ENCODE data around the gene SLC25A23.

The SLC25A23 gene

GRCh38 chr19:6480848-6481415 lies 21.3 kb upstream of the SLC25A23 start:
- no peak for DNase-seq

GRCh38 chr19:6479836-6480398 lies 20.3 kb upstream of the SLC25A23 start:
- no peak for DNase-seq

- no peak for DNase-seq
These were observed 19.2 kb upstream of the SLC25A23 start for GRCh38 chr19:6478815-6479214.

- DNase-seq: no peak
These were observed 17.4 kb upstream of the SLC25A23 start for GRCh38 chr19:6476896-6477431.

- peak; percentile 70 to 80 for DNase-seq
These were observed 16.7 kb upstream of the SLC25A23 start for GRCh38 chr19:6476155-6476895.

GRCh38 chr19:6475321-6476108 lies 15.9 kb upstream of the SLC25A23 start:
- DNase-seq: peak in 1 of 2 experiments; percentile 13

- no peak for DNase-seq
These were observed 14.1 kb upstream of the SLC25A23 start for GRCh38 chr19:6473647-6474046.

GRCh38 chr19:6472713-6473112 lies 13.1 kb upstream of the SLC25A23 start:
- DNase-seq: no peak

GRCh38 chr19:6471076-6471475 lies 11.5 kb upstream of the SLC25A23 start:
- DNase-seq: no peak

- DNase-seq: no peak
These were observed 10.6 kb upstream of the SLC25A23 start for GRCh38 chr19:6470173-6470572.

- no peak for DNase-seq
These were observed 7.8 kb upstream of the SLC25A23 start for GRCh38 chr19:6467384-6467783.

- DNase-seq: no peak
These were observed 7.1 kb upstream of the SLC25A23 start for GRCh38 chr19:6466526-6467248.

GRCh38 chr19:6465663-6466062 lies 6.1 kb upstream of the SLC25A23 start:
- DNase-seq: no peak

- DNase-seq: no peak
These were observed 5.4 kb upstream of the SLC25A23 start for GRCh38 chr19:6465006-6465405.

- DNase-seq: peak; percentile 11 to 15
These were observed 4.7 kb upstream of the SLC25A23 start, which contains the start of gene CRB3 for GRCh38 chr19:6464070-6464873. Gene CRB3 (plus strand): TSS chr19:6464271. CDS start chr19:6464702, 431 bp downstream.

- DNase-seq: peak; percentile 85 to 93
These were observed 700 bp upstream of the SLC25A23 start for GRCh38 chr19:6460099-6460884.

- DNase-seq: no peak
These were observed 814 bp downstream of the SLC25A23 start for GRCh38 chr19:6458695-6459261.

GRCh38 chr19:6457958-6458694 lies 1.5 kb downstream of the SLC25A23 start:
- no peak for DNase-seq

GRCh38 chr19:6455924-6456323 lies 3.7 kb downstream of the SLC25A23 start:
- no peak for DNase-seq
